Measurements from ENCODE around the gene ARSH. TPM values are rescaled to one million over a fixed set of nuclear protein-coding genes. Genes with fewer than 3 reads are reported as not detected.
"Not testable (repeated sequence)": the region's sequence is repeated elsewhere in the genome, so short reads cannot be mapped to it uniquely, and the experiment has no call there.

The ARSH gene
- total RNA-seq, 4 donors from 2014 or later: 0.26 TPM; not detected in 3

GRCh38 chrX:2972391-2972790 lies 34.0 kb upstream of the ARSH start:
- TF ChIP-seq POLR2A (IDR thresholded peaks at IDR 0.05): no peak
- no peak for TF ChIP-seq CTCF (IDR thresholded peaks at IDR 0.05)
- no peaks in the 10 kb centered on the region for H3K9me3 ChIP-seq
- intact Hi-C loops (cut with DNase I): no loop called here
- H3K36me3 ChIP-seq: no peaks in the 10 kb centered on the region
- H3K4me3 ChIP-seq: no peak overlapping the region
- WGBS, 2 donors: 75 to 86% methylated on average over 6 of the region's 6 CpGs
- H3K4me1 ChIP-seq: no peaks in the 10 kb centered on the region
- no peak overlapping the region for H3K27ac ChIP-seq
- DNase-seq: no peak
- H3K27me3 ChIP-seq: no peaks in the 10 kb centered on the region

GRCh38 chrX:2974961-2975360 lies 31.4 kb upstream of the ARSH start:
- no peak for DNase-seq
- H3K27ac ChIP-seq: no peak overlapping the region
- H3K36me3 ChIP-seq: no peaks in the 10 kb centered on the region
- intact Hi-C loops (cut with DNase I): no loop called here
- no peak overlapping the region for H3K4me3 ChIP-seq
- no peaks in the 10 kb centered on the region for H3K9me3 ChIP-seq
- TF ChIP-seq CTCF (IDR thresholded peaks at IDR 0.05) (no peak), POLR2A (IDR thresholded peaks at IDR 0.05) (no peak)
- H3K4me1 ChIP-seq: no peaks in the 10 kb centered on the region
- WGBS, 2 donors: 70 to 80% methylated on average over 1 of the region's 1 CpG
- no peaks in the 10 kb centered on the region for H3K27me3 ChIP-seq

- H3K36me3 ChIP-seq; H3K27me3 ChIP-seq; DNase-seq; intact Hi-C loops (cut with DNase I); H3K4me1 ChIP-seq; H3K27ac ChIP-seq; H3K4me3 ChIP-seq; H3K9me3 ChIP-seq: not testable (repeated sequence)
- WGBS, 2 donors: 76 to 85% methylated on average over 2 of the region's 4 CpGs
Observed at GRCh38 chrX:2978639-2979038, 27.7 kb upstream of the ARSH start.

GRCh38 chrX:2984342-2984741 lies 22.0 kb upstream of the ARSH start:
- no peak for TF ChIP-seq POLR2A (IDR thresholded peaks at IDR 0.05)
- no peak for TF ChIP-seq CTCF (IDR thresholded peaks at IDR 0.05)
- intact Hi-C loops (cut with DNase I): no loop called here
- Histone ChIP-seq H3K9me3 (no peaks in the 10 kb centered on the region), H3K4me3 (no peak overlapping the region), H3K27ac (no peak overlapping the region), H3K36me3 (no peaks in the 10 kb centered on the region), H3K4me1 (no peaks in the 10 kb centered on the region), H3K27me3 (no peaks in the 10 kb centered on the region)
- no peak for DNase-seq
- WGBS, 2 donors: 72 to 84% methylated on average over 4 of the region's 4 CpGs

- TF ChIP-seq POLR2A (IDR thresholded peaks at IDR 0.05): no peak
- no peak for TF ChIP-seq CTCF (IDR thresholded peaks at IDR 0.05)
- H3K4me1 ChIP-seq: no peaks in the 10 kb centered on the region
- no peaks in the 10 kb centered on the region for H3K36me3 ChIP-seq
- DNase-seq: no peak
- H3K9me3 ChIP-seq: no peaks in the 10 kb centered on the region
- H3K4me3 ChIP-seq: no peak overlapping the region
- H3K27ac ChIP-seq: no peak overlapping the region
- WGBS, 2 donors: 45 to 66% methylated on average over 2 of the region's 2 CpGs
- intact Hi-C loops (cut with DNase I): no loop called here
- H3K27me3 ChIP-seq: no peaks in the 10 kb centered on the region
Observed at GRCh38 chrX:2989565-2989964, 16.8 kb upstream of the ARSH start.

- TF ChIP-seq CTCF (IDR thresholded peaks at IDR 0.05) (no peak), POLR2A (IDR thresholded peaks at IDR 0.05) (no peak)
- Histone ChIP-seq H3K4me3 (no peak overlapping the region), H3K36me3 (no peaks in the 10 kb centered on the region), H3K27ac (no peak overlapping the region), H3K4me1 (no peaks in the 10 kb centered on the region), H3K9me3 (peaks cover 0 to 6% (median 0%) of the 10 kb centered on the region in 3 donors), H3K27me3 (no peaks in the 10 kb centered on the region)
- WGBS, 2 donors: 66 to 69% methylated on average over 2 of the region's 2 CpGs
- DNase-seq: no peak
- intact Hi-C loops (cut with DNase I): no loop called here
Observed at GRCh38 chrX:3010532-3010931, 4.2 kb downstream of the ARSH start.

All from esophagus squamous epithelium (tissue), 5 donors.